WERI-Rb-1 (cell line): ENCODE measurements around the gene PROM2.

Source experiments
- DNase-seq: peaks from one replicate; pipeline ENCODE4 v3.0.0-alpha.2; 2020
- H3K27ac ChIP-seq: fragments of 250-450 bp; sonication (Bioruptor Pico); 2 replicates; pipeline ENCODE4 v1.5.1; 2020; ENCODE audit warnings: mild to moderate bottlenecking, moderate library complexity
- H3K27me3 ChIP-seq: fragments of 250-450 bp; sonication (Bioruptor Pico); 2 replicates; pipeline ENCODE4 v1.5.1; 2021; ENCODE audit warnings: mild to moderate bottlenecking, low read depth, moderate library complexity; ENCODE audit not compliant: insufficient read depth, severe bottlenecking
- H3K36me3 ChIP-seq: fragments of 250-450 bp; sonication (Bioruptor Pico); 2 replicates; pipeline ENCODE4 v1.5.1; 2020; ENCODE audit warnings: mild to moderate bottlenecking, moderate library complexity
- H3K4me3 ChIP-seq: 2 replicates; pipeline ENCODE4 v1.5.1; 2011; ENCODE audit warnings: low read depth, mild to moderate bottlenecking, control low read depth, low read length
- H3K9me3 ChIP-seq: fragments of 250-450 bp; sonication (Bioruptor Pico); 2 replicates; pipeline ENCODE4 v1.5.1; 2021; ENCODE audit warnings: mild to moderate bottlenecking, moderate library complexity; ENCODE audit not compliant: severe bottlenecking
- CTCF ChIP-seq: IDR thresholded peaks from 2 replicates; pipeline ENCODE4 v1.5.1; 2011; ENCODE audit warnings: low read depth, mild to moderate bottlenecking, control low read depth, inconsistent platforms, low read length

PROM2 gene

GRCh38 chr2:95319481-95320343 lies 45.5 kb downstream of the PROM2 start:
- H3K27me3 ChIP-seq = no peaks in the 10 kb centered on the region
- no peaks in the 10 kb centered on the region for H3K9me3 ChIP-seq
- peak overlapping the region; percentile 31 for H3K27ac ChIP-seq
- H3K4me3 ChIP-seq = no peak overlapping the region
- no peaks in the 10 kb centered on the region for H3K36me3 ChIP-seq
- TF ChIP-seq CTCF = no peak
- DNase-seq = peak; percentile 67

- TF ChIP-seq CTCF = no peak
- no peaks in the 10 kb centered on the region for H3K36me3 ChIP-seq
- H3K9me3 ChIP-seq = no peaks in the 10 kb centered on the region
- no peak overlapping the region for H3K4me3 ChIP-seq
- DNase-seq = no peak
- H3K27me3 ChIP-seq = no peaks in the 10 kb centered on the region
- no peak overlapping the region for H3K27ac ChIP-seq
Observed at GRCh38 chr2:95320344-95320712, 46.1 kb downstream of the PROM2 start.

GRCh38 chr2:95320986-95321767 lies 46.9 kb downstream of the PROM2 start:
- no peak for TF ChIP-seq CTCF
- no peaks in the 10 kb centered on the region for H3K27me3 ChIP-seq
- no peaks in the 10 kb centered on the region for H3K9me3 ChIP-seq
- no peak for DNase-seq
- no peak overlapping the region for H3K4me3 ChIP-seq
- no peaks in the 10 kb centered on the region for H3K36me3 ChIP-seq
- no peak overlapping the region for H3K27ac ChIP-seq

- Histone ChIP-seq H3K27ac (no peak overlapping the region), H3K9me3 (no peaks in the 10 kb centered on the region), H3K36me3 (no peaks in the 10 kb centered on the region), H3K4me3 (no peak overlapping the region), H3K27me3 (no peaks in the 10 kb centered on the region)
- peak; percentile 91 for TF ChIP-seq CTCF
- DNase-seq = peak; percentile 75
Observed at GRCh38 chr2:95323347-95324155, 49.3 kb downstream of the PROM2 start.

- no peak overlapping the region for H3K27ac ChIP-seq
- DNase-seq = no peak
- H3K4me3 ChIP-seq = no peak overlapping the region
- no peaks in the 10 kb centered on the region for H3K9me3 ChIP-seq
- H3K27me3 ChIP-seq = no peaks in the 10 kb centered on the region
- no peak for TF ChIP-seq CTCF
- H3K36me3 ChIP-seq = no peaks in the 10 kb centered on the region
Observed at GRCh38 chr2:95325026-95325425, 50.8 kb downstream of the PROM2 start.
